Measurements from ENCODE around the gene NEK4.

Gene NEK4

DNA sequence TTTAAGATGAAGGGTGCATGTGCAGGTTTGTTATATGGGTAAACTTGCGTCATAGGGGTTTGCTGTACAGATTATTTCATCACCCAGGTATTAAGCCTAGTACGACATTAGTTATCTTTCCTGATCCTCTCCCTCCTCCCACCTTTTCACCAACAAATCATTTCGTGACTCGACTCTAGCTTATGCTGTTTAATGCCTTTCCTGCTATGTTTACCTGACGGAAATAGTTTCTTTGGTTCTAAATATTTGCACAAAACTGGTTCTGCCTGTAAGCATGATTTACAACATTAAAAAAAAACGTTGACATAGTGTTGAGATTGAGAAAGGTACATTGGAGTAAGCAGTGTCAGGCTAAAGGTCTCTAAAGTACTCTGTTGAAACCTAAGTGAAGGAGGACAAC is 82.5 kb downstream of the NEK4 start (continued):
- TF ChIP-seq ZNF692 (tag by site-specific recombination; IDR thresholded peaks at IDR 0.05) (no peak), ZNF610 (tag by site-specific recombination; IDR thresholded peaks at IDR 0.05; ENCODE audit: borderline replicate concordance) (no peak)

DNA sequence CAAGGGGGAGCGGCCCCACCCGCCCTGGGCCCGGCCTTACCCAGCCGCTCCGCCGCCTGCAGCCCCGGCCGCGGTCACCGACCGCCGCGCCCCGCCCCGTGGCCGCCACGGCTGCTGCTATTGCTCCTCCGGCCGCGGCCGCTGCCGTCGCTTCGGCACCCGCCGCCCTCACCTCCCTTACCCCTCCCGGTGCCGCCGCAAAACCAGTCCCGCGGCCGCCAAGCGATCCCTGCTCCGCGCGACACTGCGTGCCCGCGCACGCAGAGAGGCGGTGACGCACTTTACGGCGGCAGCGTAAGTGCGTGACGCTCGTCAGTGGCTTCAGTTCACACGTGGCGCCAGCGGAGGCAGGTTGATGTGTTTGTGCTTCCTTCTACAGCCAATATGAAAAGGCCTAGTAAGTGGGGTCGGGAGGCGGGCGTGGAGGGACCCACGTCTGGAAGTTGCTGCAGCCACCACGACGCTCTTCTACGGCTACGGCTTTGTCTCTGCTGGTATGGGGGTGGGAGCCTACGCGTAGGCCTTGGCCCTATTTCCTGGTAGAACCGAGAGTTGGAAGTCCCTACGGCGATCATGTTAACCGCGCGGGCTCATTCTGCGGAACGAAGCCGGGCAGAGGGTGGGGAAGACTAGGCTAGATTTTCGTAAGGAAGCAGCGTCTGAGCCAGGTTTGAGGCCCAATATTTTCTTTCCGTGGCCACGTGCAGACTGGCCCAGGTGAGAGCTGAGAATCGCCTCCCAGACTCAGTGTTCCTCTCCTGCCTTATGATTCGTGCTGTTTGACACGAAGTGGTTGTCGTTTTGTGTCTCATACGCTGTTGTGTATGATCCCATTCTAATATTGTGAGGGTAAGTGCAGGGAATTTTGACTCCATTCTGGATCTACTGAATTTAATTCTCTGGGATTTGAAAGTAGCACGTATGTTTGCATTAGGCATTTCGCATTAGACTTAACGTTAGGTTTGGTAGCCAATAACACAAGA is 84.7 kb downstream of the NEK4 start, which contains the start of the genes GNL3 and PBRM1:
GNL3 (plus strand) TSS at position 324 of the 983 bp plus-strand sequence; CDS start at position 385, 61 bp downstream.
PBRM1 (minus strand) TSS at position 205 of the 983 bp plus-strand sequence.
- peak within 1 kb of the TSS; percentile 87 for H3K27ac ChIP-seq (ENCODE audit: extremely low read depth, low read depth, low read length)
- no peaks in the 10 kb centered on the region for H3K9me3 ChIP-seq (ENCODE audit: control insufficient read depth, insufficient read depth, low read depth, low read length)
- H3K4me1 ChIP-seq (ENCODE audit: control insufficient read depth, insufficient read depth, low read length) = peaks cover 2% of the 10 kb centered on the region; the same call in 1 of the 2 replicates
- ChIA-PET POLR2A (interaction anchor here (0.8 to 1.8 kb wide), 4 partner anchors 9 to 150 kb away, joined by 3 to 13 read pairs (median 6); partner anchors contain the start of genes GLT8D1, SPCS1 and UQCC5), CTCF (interaction anchor here (1.2 kb wide), 1 partner anchor 11 kb away, joined by 4 read pairs; no protein-coding TSS in a partner anchor)
- H3K4me3 ChIP-seq (ENCODE audit: low read depth, low read length) = peak within 1 kb of the TSS; percentile 89
- H3K36me3 ChIP-seq (ENCODE audit: control insufficient read depth in 2 of 2, insufficient read depth in 1 of 2, low read length in 2 of 2) = peaks cover 33 to 59% of the 10 kb centered on the region in 2 experiments
- TF ChIP-seq, protein P1, sequence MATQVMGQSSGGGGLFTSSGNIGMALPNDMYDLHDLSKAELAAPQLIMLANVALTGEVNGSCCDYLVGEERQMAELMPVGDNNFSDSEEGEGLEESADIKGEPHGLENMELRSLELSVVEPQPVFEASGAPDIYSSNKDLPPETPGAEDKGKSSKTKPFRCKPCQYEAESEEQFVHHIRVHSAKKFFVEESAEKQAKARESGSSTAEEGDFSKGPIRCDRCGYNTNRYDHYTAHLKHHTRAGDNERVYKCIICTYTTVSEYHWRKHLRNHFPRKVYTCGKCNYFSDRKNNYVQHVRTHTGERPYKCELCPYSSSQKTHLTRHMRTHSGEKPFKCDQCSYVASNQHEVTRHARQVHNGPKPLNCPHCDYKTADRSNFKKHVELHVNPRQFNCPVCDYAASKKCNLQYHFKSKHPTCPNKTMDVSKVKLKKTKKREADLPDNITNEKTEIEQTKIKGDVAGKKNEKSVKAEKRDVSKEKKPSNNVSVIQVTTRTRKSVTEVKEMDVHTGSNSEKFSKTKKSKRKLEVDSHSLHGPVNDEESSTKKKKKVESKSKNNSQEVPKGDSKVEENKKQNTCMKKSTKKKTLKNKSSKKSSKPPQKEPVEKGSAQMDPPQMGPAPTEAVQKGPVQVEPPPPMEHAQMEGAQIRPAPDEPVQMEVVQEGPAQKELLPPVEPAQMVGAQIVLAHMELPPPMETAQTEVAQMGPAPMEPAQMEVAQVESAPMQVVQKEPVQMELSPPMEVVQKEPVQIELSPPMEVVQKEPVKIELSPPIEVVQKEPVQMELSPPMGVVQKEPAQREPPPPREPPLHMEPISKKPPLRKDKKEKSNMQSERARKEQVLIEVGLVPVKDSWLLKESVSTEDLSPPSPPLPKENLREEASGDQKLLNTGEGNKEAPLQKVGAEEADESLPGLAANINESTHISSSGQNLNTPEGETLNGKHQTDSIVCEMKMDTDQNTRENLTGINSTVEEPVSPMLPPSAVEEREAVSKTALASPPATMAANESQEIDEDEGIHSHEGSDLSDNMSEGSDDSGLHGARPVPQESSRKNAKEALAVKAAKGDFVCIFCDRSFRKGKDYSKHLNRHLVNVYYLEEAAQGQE (tag by site-specific recombination; IDR thresholded peaks at IDR 0.05) = no peak
- TF ChIP-seq RBAK (tag by site-specific recombination; IDR thresholded peaks at IDR 0.05) = no peak
- TF ChIP-seq ZNF843 (tag by site-specific recombination; IDR thresholded peaks at IDR 0.05) = no peak
- TF ChIP-seq, protein P2, sequence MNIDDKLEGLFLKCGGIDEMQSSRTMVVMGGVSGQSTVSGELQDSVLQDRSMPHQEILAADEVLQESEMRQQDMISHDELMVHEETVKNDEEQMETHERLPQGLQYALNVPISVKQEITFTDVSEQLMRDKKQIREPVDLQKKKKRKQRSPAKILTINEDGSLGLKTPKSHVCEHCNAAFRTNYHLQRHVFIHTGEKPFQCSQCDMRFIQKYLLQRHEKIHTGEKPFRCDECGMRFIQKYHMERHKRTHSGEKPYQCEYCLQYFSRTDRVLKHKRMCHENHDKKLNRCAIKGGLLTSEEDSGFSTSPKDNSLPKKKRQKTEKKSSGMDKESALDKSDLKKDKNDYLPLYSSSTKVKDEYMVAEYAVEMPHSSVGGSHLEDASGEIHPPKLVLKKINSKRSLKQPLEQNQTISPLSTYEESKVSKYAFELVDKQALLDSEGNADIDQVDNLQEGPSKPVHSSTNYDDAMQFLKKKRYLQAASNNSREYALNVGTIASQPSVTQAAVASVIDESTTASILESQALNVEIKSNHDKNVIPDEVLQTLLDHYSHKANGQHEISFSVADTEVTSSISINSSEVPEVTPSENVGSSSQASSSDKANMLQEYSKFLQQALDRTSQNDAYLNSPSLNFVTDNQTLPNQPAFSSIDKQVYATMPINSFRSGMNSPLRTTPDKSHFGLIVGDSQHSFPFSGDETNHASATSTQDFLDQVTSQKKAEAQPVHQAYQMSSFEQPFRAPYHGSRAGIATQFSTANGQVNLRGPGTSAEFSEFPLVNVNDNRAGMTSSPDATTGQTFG (tag by site-specific recombination; IDR thresholded peaks at IDR 0.05; ENCODE audit: borderline replicate concordance) = no peak
- no peak for TF ChIP-seq ZNF701 (tag by site-specific recombination; IDR thresholded peaks at IDR 0.05)
- TF ChIP-seq ZNF670 (tag by site-specific recombination; IDR thresholded peaks at IDR 0.05; ENCODE audit: low read depth) = no peak
- TF ChIP-seq, protein P3, sequence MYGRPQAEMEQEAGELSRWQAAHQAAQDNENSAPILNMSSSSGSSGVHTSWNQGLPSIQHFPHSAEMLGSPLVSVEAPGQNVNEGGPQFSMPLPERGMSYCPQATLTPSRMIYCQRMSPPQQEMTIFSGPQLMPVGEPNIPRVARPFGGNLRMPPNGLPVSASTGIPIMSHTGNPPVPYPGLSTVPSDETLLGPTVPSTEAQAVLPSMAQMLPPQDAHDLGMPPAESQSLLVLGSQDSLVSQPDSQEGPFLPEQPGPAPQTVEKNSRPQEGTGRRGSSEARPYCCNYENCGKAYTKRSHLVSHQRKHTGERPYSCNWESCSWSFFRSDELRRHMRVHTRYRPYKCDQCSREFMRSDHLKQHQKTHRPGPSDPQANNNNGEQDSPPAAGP (tag by site-specific recombination; IDR thresholded peaks at IDR 0.05) = peak; percentile 62
- TF ChIP-seq ZNF510 (tag by site-specific recombination; IDR thresholded peaks at IDR 0.05; ENCODE audit: insufficient replicate concordance) = no peak
- no peak for TF ChIP-seq ZNF623 (tag by site-specific recombination; IDR thresholded peaks at IDR 0.05)
- TF ChIP-seq ZNF112 (tag by site-specific recombination; IDR thresholded peaks at IDR 0.05) = no peak
- no peak for TF ChIP-seq SCRT2 (tag by site-specific recombination; IDR thresholded peaks at IDR 0.05)
- TF ChIP-seq SCRT1 (tag by site-specific recombination; IDR thresholded peaks at IDR 0.05; ENCODE audit: borderline replicate concordance) = no peak
- TF ChIP-seq ZFP69B (tag by site-specific recombination; IDR thresholded peaks at IDR 0.05) = peak; percentile 66; the same call in 1 of the 2 replicates
- no peak for TF ChIP-seq ZNF561 (tag by site-specific recombination; IDR thresholded peaks at IDR 0.05; ENCODE audit: borderline replicate concordance)
- TF ChIP-seq ZNF174 (tag by site-specific recombination; IDR thresholded peaks at IDR 0.05) = no peak
- no peak for TF ChIP-seq BCL6B (tag by site-specific recombination; IDR thresholded peaks at IDR 0.05)
- no peak for TF ChIP-seq ZNF416 (tag by site-specific recombination; IDR thresholded peaks at IDR 0.05)
- no peak for TF ChIP-seq SETDB1 (IDR thresholded peaks at IDR 0.05; ENCODE audit: insufficient read length, low read length)
- TF ChIP-seq ZNF792 (tag by site-specific recombination; IDR thresholded peaks at IDR 0.05) = no peak
- TF ChIP-seq GLIS2 (tag by site-specific recombination; IDR thresholded peaks at IDR 0.05) = no peak
- TF ChIP-seq ZNF658 (tag by site-specific recombination; IDR thresholded peaks at IDR 0.05) = no peak
